ENCODE measurements around the gene CP.

The CP gene

DNA sequence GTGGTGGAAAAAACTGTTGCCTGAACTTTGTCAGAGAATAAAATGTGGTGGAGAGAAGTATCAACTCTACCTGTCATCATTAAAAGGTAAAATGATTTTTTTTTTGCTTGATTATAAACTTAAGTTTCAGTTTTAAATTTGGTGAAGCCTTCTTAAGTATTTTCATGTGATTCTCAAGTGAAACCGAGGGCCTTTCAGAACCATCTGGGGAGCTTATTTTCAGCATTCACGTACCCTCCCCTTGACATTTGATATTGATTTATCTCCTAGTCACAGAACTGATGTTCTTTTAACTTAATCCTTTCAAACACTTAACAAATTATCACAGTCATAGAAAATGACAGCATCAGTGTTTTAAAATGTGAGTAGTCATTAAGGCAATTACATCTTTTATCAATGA is 53.7 kb downstream of the CP start:
- Histone ChIP-seq H4K8ac (ENCODE audit: low read depth, low read length) (no peak overlapping the region), H2BK15ac (ENCODE audit: low read length) (no peak overlapping the region), H3K23ac (ENCODE audit: low read depth, low read length, poor library complexity) (no peak overlapping the region), H2AK5ac (ENCODE audit: low read depth, low read length) (no peak overlapping the region), H3K79me1 (ENCODE audit: low read depth, low read length) (no peaks in the 10 kb centered on the region), H3K18ac (ENCODE audit: low read length) (no peak overlapping the region), H3K4me3 (ENCODE audit: low read length in 2 of 2) (no peak overlapping the region), H3K27me3 (ENCODE audit: control insufficient read depth in 3 of 3, insufficient read depth in 3 of 3, low read depth in 1 of 3, low read length in 3 of 3) (no peaks in the 10 kb centered on the region), H2BK120ac (ENCODE audit: low read depth, low read length) (no peak overlapping the region), H3K4me2 (ENCODE audit: insufficient read depth, low read length, poor library complexity, severe bottlenecking) (no peak overlapping the region), H3K36me3 (replicated peaks in 1 of 2; ENCODE audit: control insufficient read depth in 2 of 2, insufficient read depth in 2 of 2, low read length in 2 of 2) (peaks cover 4 to 99% of the 10 kb centered on the region in 2 donors), H3K4ac (ENCODE audit: low read length) (no peak overlapping the region), H3K14ac (ENCODE audit: low read length) (no peak overlapping the region), H2AFZ (ENCODE audit: low read length) (no peak overlapping the region), H3K27ac (replicated peaks; ENCODE audit: low read length) (no peak overlapping the region), H2BK12ac (ENCODE audit: low read length) (no peak overlapping the region), H3K4me1 (ENCODE audit: control insufficient read depth in 2 of 2, insufficient read depth in 1 of 2, low read depth in 1 of 2, low read length in 2 of 2) (no peaks in the 10 kb centered on the region), H3K9ac (ENCODE audit: low read depth, low read length, poor library complexity) (no peak overlapping the region), H2BK5ac (ENCODE audit: low read length) (no peak overlapping the region), H4K91ac (ENCODE audit: low read depth, low read length, poor library complexity) (no peak overlapping the region), H3K9me3 (replicated peaks in 1 of 2; ENCODE audit: control insufficient read depth in 2 of 2, insufficient read depth in 1 of 2, low read depth in 1 of 2, low read length in 2 of 2) (no peaks in the 10 kb centered on the region)
- no peak for DNase-seq (ENCODE audit: low spot score)
- no CpG with 5 or more reads among the region's 2 CpGs for WGBS, 2 donors (ENCODE audit: extremely low coverage in 2 of 2, insufficient read length in 2 of 2, insufficient replicate concordance in 1 of 2)

DNA sequence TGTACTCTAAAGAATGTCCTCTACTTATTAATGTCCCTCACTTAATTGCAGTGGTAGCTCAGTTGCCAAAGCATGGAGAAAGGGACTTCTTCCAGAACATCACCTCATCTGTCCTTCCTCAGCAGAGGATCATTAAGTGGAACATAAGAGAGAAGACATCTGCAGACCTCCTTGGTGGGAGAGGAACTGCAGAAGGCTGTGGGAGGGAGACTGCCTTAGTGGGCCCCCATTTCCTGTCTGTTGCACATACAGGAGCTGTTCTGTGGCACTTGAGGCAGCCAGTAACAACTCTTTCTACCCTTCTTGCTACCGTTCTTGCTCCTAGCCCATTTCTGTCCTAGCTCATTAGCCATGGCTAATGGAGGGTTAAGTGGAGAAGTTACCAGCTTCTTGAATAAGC is 58.6 kb downstream of the CP start:
- Histone ChIP-seq H2BK5ac (ENCODE audit: low read length) (no peak overlapping the region), H3K9ac (ENCODE audit: low read depth, low read length, poor library complexity) (no peak overlapping the region), H3K4me2 (ENCODE audit: insufficient read depth, low read length, poor library complexity, severe bottlenecking) (no peak overlapping the region), H3K4ac (ENCODE audit: low read length) (no peak overlapping the region), H3K27me3 (ENCODE audit: control insufficient read depth in 3 of 3, insufficient read depth in 3 of 3, low read depth in 1 of 3, low read length in 3 of 3) (no peaks in the 10 kb centered on the region), H4K91ac (ENCODE audit: low read depth, low read length, poor library complexity) (no peak overlapping the region), H3K9me3 (replicated peaks in 1 of 2; ENCODE audit: control insufficient read depth in 2 of 2, insufficient read depth in 1 of 2, low read depth in 1 of 2, low read length in 2 of 2) (no peaks in the 10 kb centered on the region), H2AFZ (ENCODE audit: low read length) (no peak overlapping the region), H3K79me1 (ENCODE audit: low read depth, low read length) (no peaks in the 10 kb centered on the region), H3K23ac (ENCODE audit: low read depth, low read length, poor library complexity) (no peak overlapping the region), H2AK5ac (ENCODE audit: low read depth, low read length) (no peak overlapping the region), H3K4me1 (ENCODE audit: control insufficient read depth in 2 of 2, insufficient read depth in 1 of 2, low read depth in 1 of 2, low read length in 2 of 2) (no peaks in the 10 kb centered on the region), H3K36me3 (replicated peaks in 1 of 2; ENCODE audit: control insufficient read depth in 2 of 2, insufficient read depth in 2 of 2, low read length in 2 of 2) (peaks cover 5 to 97% of the 10 kb centered on the region in 2 donors), H3K18ac (ENCODE audit: low read length) (no peak overlapping the region), H3K14ac (ENCODE audit: low read length) (no peak overlapping the region), H2BK15ac (ENCODE audit: low read length) (no peak overlapping the region), H4K8ac (ENCODE audit: low read depth, low read length) (no peak overlapping the region), H3K27ac (replicated peaks; ENCODE audit: low read length) (no peak overlapping the region), H2BK120ac (ENCODE audit: low read depth, low read length) (no peak overlapping the region), H2BK12ac (ENCODE audit: low read length) (no peak overlapping the region), H3K4me3 (ENCODE audit: low read length in 2 of 2) (no peak overlapping the region)
- WGBS, 2 donors (ENCODE audit: extremely low coverage in 2 of 2, insufficient read length in 2 of 2, insufficient replicate concordance in 1 of 2): no CpG with 5 or more reads among the region's 1 CpG
- DNase-seq (ENCODE audit: low spot score): no peak

DNA sequence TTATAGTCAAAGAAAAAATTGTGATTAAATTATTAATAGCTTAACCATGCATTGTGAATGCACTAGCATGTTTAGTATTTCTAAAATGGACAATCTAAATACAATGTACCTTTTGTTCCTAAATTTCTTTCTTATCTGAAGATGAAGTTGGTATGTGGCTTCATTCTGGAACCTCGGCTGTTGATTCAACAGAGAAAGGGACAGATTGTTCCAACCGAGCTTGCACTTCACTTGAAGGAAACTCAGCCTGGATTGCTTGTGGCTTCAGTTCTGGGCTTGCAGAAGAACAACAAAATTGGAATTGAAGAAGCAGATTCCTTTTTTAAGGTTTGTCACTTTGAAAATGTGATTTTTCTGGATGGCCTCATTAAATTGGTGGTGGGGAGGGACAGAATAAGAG is 59.6 kb downstream of the CP start:
- Histone ChIP-seq H3K27ac (replicated peaks; ENCODE audit: low read length) (no peak overlapping the region), H2AK5ac (ENCODE audit: low read depth, low read length) (no peak overlapping the region), H3K14ac (ENCODE audit: low read length) (no peak overlapping the region), H3K79me1 (ENCODE audit: low read depth, low read length) (no peaks in the 10 kb centered on the region), H3K36me3 (replicated peaks in 1 of 2; ENCODE audit: control insufficient read depth in 2 of 2, insufficient read depth in 2 of 2, low read length in 2 of 2) (peaks cover 8 to 97% of the 10 kb centered on the region in 2 donors), H4K8ac (ENCODE audit: low read depth, low read length) (no peak overlapping the region), H3K4me1 (ENCODE audit: control insufficient read depth in 2 of 2, insufficient read depth in 1 of 2, low read depth in 1 of 2, low read length in 2 of 2) (no peaks in the 10 kb centered on the region), H3K4me3 (ENCODE audit: low read length in 2 of 2) (no peak overlapping the region), H3K4me2 (ENCODE audit: insufficient read depth, low read length, poor library complexity, severe bottlenecking) (no peak overlapping the region), H2BK15ac (ENCODE audit: low read length) (no peak overlapping the region), H2AFZ (ENCODE audit: low read length) (no peak overlapping the region), H3K18ac (ENCODE audit: low read length) (no peak overlapping the region), H3K27me3 (ENCODE audit: control insufficient read depth in 3 of 3, insufficient read depth in 3 of 3, low read depth in 1 of 3, low read length in 3 of 3) (no peaks in the 10 kb centered on the region), H3K4ac (ENCODE audit: low read length) (no peak overlapping the region), H3K9me3 (replicated peaks in 1 of 2; ENCODE audit: control insufficient read depth in 2 of 2, insufficient read depth in 1 of 2, low read depth in 1 of 2, low read length in 2 of 2) (no peaks in the 10 kb centered on the region), H3K9ac (ENCODE audit: low read depth, low read length, poor library complexity) (no peak overlapping the region), H3K23ac (ENCODE audit: low read depth, low read length, poor library complexity) (no peak overlapping the region), H2BK5ac (ENCODE audit: low read length) (no peak overlapping the region), H4K91ac (ENCODE audit: low read depth, low read length, poor library complexity) (no peak overlapping the region), H2BK120ac (ENCODE audit: low read depth, low read length) (no peak overlapping the region), H2BK12ac (ENCODE audit: low read length) (no peak overlapping the region)
- DNase-seq (ENCODE audit: low spot score): no peak
- WGBS, 2 donors (ENCODE audit: extremely low coverage in 2 of 2, insufficient read length in 2 of 2, insufficient replicate concordance in 1 of 2): no CpG with 5 or more reads among the region's 2 CpGs

DNA sequence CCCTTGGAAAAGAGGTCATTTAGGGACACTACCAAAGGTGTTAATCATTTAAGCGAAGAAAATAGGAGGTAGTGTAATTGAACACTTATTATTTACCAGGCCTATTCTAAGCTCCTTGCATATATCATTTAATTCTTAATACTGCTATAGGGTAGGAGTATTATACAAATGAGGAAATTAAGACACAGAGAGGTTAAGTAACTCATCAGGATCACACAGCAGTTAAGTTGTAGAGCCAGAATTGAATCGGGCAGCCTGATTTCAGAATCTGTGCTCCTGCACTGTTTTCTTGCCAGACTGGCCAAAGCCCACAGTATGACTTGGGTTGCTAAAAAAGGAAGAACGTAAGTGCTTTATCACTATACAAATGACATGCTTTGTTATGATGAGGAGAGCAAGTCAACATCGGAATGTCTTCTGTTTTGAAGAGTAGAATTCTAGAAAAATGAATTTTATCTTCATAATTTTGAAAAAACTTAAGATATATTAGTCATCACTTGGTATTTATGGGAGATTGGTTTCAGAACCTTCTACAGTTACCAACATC is 60.8 kb downstream of the CP start:
- no peaks in the 10 kb centered on the region for H3K79me1 ChIP-seq (ENCODE audit: low read depth, low read length)
- no peak for DNase-seq (ENCODE audit: low spot score)
- WGBS, 2 donors (ENCODE audit: extremely low coverage in 2 of 2, insufficient read length in 2 of 2, insufficient replicate concordance in 1 of 2): no CpG with 5 or more reads among the region's 4 CpGs
- no peak overlapping the region for H2BK120ac ChIP-seq (ENCODE audit: low read depth, low read length)
- H2AFZ ChIP-seq (ENCODE audit: low read length): no peak overlapping the region
- H3K36me3 ChIP-seq (replicated peaks in 1 of 2; ENCODE audit: control insufficient read depth in 2 of 2, insufficient read depth in 2 of 2, low read length in 2 of 2): peaks cover 8 to 97% of the 10 kb centered on the region in 2 donors
- H2BK12ac ChIP-seq (ENCODE audit: low read length): no peak overlapping the region
- no peak overlapping the region for H2BK15ac ChIP-seq (ENCODE audit: low read length)
- no peak overlapping the region for H3K4me2 ChIP-seq (ENCODE audit: insufficient read depth, low read length, poor library complexity, severe bottlenecking)
- no peaks in the 10 kb centered on the region for H3K4me1 ChIP-seq (ENCODE audit: control insufficient read depth in 2 of 2, insufficient read depth in 1 of 2, low read depth in 1 of 2, low read length in 2 of 2)
- H3K4me3 ChIP-seq (ENCODE audit: low read length in 2 of 2): no peak overlapping the region
- H4K91ac ChIP-seq (ENCODE audit: low read depth, low read length, poor library complexity): no peak overlapping the region
- H3K27me3 ChIP-seq (ENCODE audit: control insufficient read depth in 3 of 3, insufficient read depth in 3 of 3, low read depth in 1 of 3, low read length in 3 of 3): no peaks in the 10 kb centered on the region
- no peak overlapping the region for H3K9ac ChIP-seq (ENCODE audit: low read depth, low read length, poor library complexity)
- H3K23ac ChIP-seq (ENCODE audit: low read depth, low read length, poor library complexity): no peak overlapping the region
- H4K8ac ChIP-seq (ENCODE audit: low read depth, low read length): no peak overlapping the region
- H3K18ac ChIP-seq (ENCODE audit: low read length): no peak overlapping the region
- no peak overlapping the region for H2BK5ac ChIP-seq (ENCODE audit: low read length)
- no peak overlapping the region for H2AK5ac ChIP-seq (ENCODE audit: low read depth, low read length)
- no peak overlapping the region for H3K27ac ChIP-seq (replicated peaks; ENCODE audit: low read length)
- H3K9me3 ChIP-seq (replicated peaks in 1 of 2; ENCODE audit: control insufficient read depth in 2 of 2, insufficient read depth in 1 of 2, low read depth in 1 of 2, low read length in 2 of 2): no peaks in the 10 kb centered on the region
- no peak overlapping the region for H3K14ac ChIP-seq (ENCODE audit: low read length)
- H3K4ac ChIP-seq (ENCODE audit: low read length): no peak overlapping the region
